Measurements from ENCODE around the gene ADAMTSL2. TPM values are rescaled to one million over a fixed set of nuclear protein-coding genes. Genes with fewer than 3 reads are reported as not detected.

ADAMTSL2 gene
- total RNA-seq, 4 donors from 2014 or later, result 11.1 to 38.9 (median 26.9) TPM

GRCh38 chr9:133597316-133597957 is 62.9 kb downstream of the ADAMTSL2 start:
- 80 to 81% methylated on average over 7 of the region's 7 CpGs for WGBS, 2 donors
- DNase-seq (ENCODE audit: low spot score in 2 of 2), result no peak
- Histone ChIP-seq H3K4me1 (no peaks in the 10 kb centered on the region), H3K4me3 (no peak overlapping the region), H3K9me3 (peaks cover 0 to 35% (median 10%) of the 10 kb centered on the region in 4 donors), H3K36me3 (no peaks in the 10 kb centered on the region), H3K27me3 (peaks cover 0 to 10% of the 10 kb centered on the region in 2 donors), H3K27ac (no peak overlapping the region)
- TF ChIP-seq POLR2A (IDR thresholded peaks at IDR 0.05) (no peak), CTCF (IDR thresholded peaks at IDR 0.05) (no peak), EP300 (IDR thresholded peaks at IDR 0.05) (no peak)

- Histone ChIP-seq H3K27me3 (peaks cover 0 to 16% of the 10 kb centered on the region in 2 donors), H3K4me1 (no peaks in the 10 kb centered on the region), H3K36me3 (no peaks in the 10 kb centered on the region), H3K9me3 (peaks cover 0 to 35% (median 10%) of the 10 kb centered on the region in 4 donors), H3K27ac (no peak overlapping the region), H3K4me3 (no peak overlapping the region)
- TF ChIP-seq POLR2A (IDR thresholded peaks at IDR 0.05) (no peak), CTCF (IDR thresholded peaks at IDR 0.05) (no peak)
- WGBS, 2 donors, result 75 to 90% methylated on average over 7 of the region's 7 CpGs
- no peak for DNase-seq (ENCODE audit: low spot score in 2 of 2)
Measured at GRCh38 chr9:133598978-133599377, 64.5 kb downstream of the ADAMTSL2 start.

- H3K27ac ChIP-seq, result no peak overlapping the region
- peaks cover 0 to 16% of the 10 kb centered on the region in 2 donors for H3K27me3 ChIP-seq
- DNase-seq (ENCODE audit: low spot score in 2 of 2), result no peak
- no peaks in the 10 kb centered on the region for H3K4me1 ChIP-seq
- WGBS, 2 donors, result 95 to 97% methylated on average over 6 of the region's 6 CpGs
- no peaks in the 10 kb centered on the region for H3K36me3 ChIP-seq
- no peak overlapping the region for H3K4me3 ChIP-seq
- TF ChIP-seq EP300 (IDR thresholded peaks at IDR 0.05), result no peak
- TF ChIP-seq CTCF (IDR thresholded peaks at IDR 0.05), result no peak
- no peak for TF ChIP-seq POLR2A (IDR thresholded peaks at IDR 0.05)
- peaks cover 0 to 35% (median 10%) of the 10 kb centered on the region in 4 donors for H3K9me3 ChIP-seq
Measured at GRCh38 chr9:133599470-133600173, 65.1 kb downstream of the ADAMTSL2 start.

- peaks cover 0 to 35% (median 10%) of the 10 kb centered on the region in 4 donors for H3K9me3 ChIP-seq
- TF ChIP-seq EP300 (IDR thresholded peaks at IDR 0.05) (no peak), CTCF (IDR thresholded peaks at IDR 0.05) (no peak), POLR2A (IDR thresholded peaks at IDR 0.05) (no peak)
- no peak overlapping the region for H3K4me3 ChIP-seq
- no peaks in the 10 kb centered on the region for H3K36me3 ChIP-seq
- WGBS, 2 donors, result 44 to 46% methylated on average over 7 of the region's 7 CpGs
- H3K27ac ChIP-seq, result no peak overlapping the region
- peaks cover 0 to 23% of the 10 kb centered on the region in 2 donors for H3K27me3 ChIP-seq
- H3K4me1 ChIP-seq, result no peaks in the 10 kb centered on the region
- DNase-seq (ENCODE audit: low spot score in 2 of 2), result no peak
Measured at GRCh38 chr9:133600739-133601138, 66.2 kb downstream of the ADAMTSL2 start.

- Histone ChIP-seq H3K27ac (no peak overlapping the region), H3K9me3 (peaks cover 0 to 25% (median 10%) of the 10 kb centered on the region in 4 donors), H3K4me3 (no peak overlapping the region), H3K4me1 (no peaks in the 10 kb centered on the region), H3K27me3 (peaks cover 0 to 33% of the 10 kb centered on the region in 2 donors), H3K36me3 (no peaks in the 10 kb centered on the region)
- DNase-seq (ENCODE audit: low spot score in 2 of 2), result no peak
- WGBS, 2 donors, result 74 to 83% methylated on average over 8 to 10 of the region's 10 CpGs
- TF ChIP-seq POLR2A (IDR thresholded peaks at IDR 0.05) (no peak), EP300 (IDR thresholded peaks at IDR 0.05) (no peak), CTCF (IDR thresholded peaks at IDR 0.05) (no peak)
Measured at GRCh38 chr9:133601746-133602145, 67.2 kb downstream of the ADAMTSL2 start.

Data from tibial nerve (tissue), 4 donors.